Caki2 (cell line): ENCODE measurements around the gene MRI1. TPM values are rescaled to one million over a fixed set of nuclear protein-coding genes. Genes with fewer than 3 reads are reported as not detected.
"Not testable (repeated sequence)": the region's sequence is repeated elsewhere in the genome, so short reads cannot be mapped to it uniquely, and the experiment has no call there.

Source experiments
- DNase-seq: peaks from one replicate; pipeline ENCODE4 v3.0.0-alpha.2; 2015; ENCODE audit warnings: low read depth
- in situ Hi-C: cut with HindIII; loops from 2 replicates; pipeline ENCODE4 v1.10.0; 2016; ENCODE audit warnings: low sequenced_read_pairs, low pct_unique_long_range_greater_than_20kb, mixed read lengths
- total RNA-seq: library from RNA; depleted of rRNA; stranded (reverse); fragments of >200 nt; shearing (Covaris generic); gene quantifications from 2 replicates; pipeline ENCODE4 v1.2.3, GENCODE V29; 2014; ENCODE audit warnings: low replicate concordance

Gene MRI1
- total RNA-seq, 1 experiment from 2014 or later = 90.3 TPM

- in situ Hi-C loops = no loop called here
- DNase-seq = no peak
Measured at GRCh38 chr19:13756210-13756609, 8.1 kb upstream of the MRI1 start.

GRCh38 chr19:13757805-13758772 lies 6.2 kb upstream of the MRI1 start:
- no peak for DNase-seq
- in situ Hi-C loops = no loop called here

GRCh38 chr19:13758795-13759194 lies 5.5 kb upstream of the MRI1 start:
- in situ Hi-C loops = no loop called here
- no peak for DNase-seq

- in situ Hi-C loops = no loop called here
- DNase-seq = no peak
Measured at GRCh38 chr19:13761423-13761822, 2.9 kb upstream of the MRI1 start.

- in situ Hi-C loops = no loop called here
- no peak for DNase-seq
Measured at GRCh38 chr19:13762635-13763235, 1.6 kb upstream of the MRI1 start.

- in situ Hi-C loops = no loop called here
Measured at GRCh38 chr19:13763265-13763664, 1.1 kb upstream of the MRI1 start.

GRCh38 chr19:13764821-13765394 lies 586 bp downstream of the MRI1 start:
- DNase-seq = no peak
- in situ Hi-C loops = no loop called here

More at GRCh38 chr19:13763265-13763664, 1.1 kb upstream of the MRI1 start:
- no peak for DNase-seq

- no peak for DNase-seq
Measured at GRCh38 chr19:13765395-13766094, 1.2 kb downstream of the MRI1 start.

GRCh38 chr19:13766095-13766481 lies 1.8 kb downstream of the MRI1 start:
- in situ Hi-C loops = no loop called here
- DNase-seq = no peak

More at GRCh38 chr19:13765395-13766094, 1.2 kb downstream of the MRI1 start:
- in situ Hi-C loops = no loop called here

GRCh38 chr19:13768510-13768909 lies 4.2 kb downstream of the MRI1 start:
- DNase-seq = no peak
- in situ Hi-C loops = no loop called here

- in situ Hi-C loops = no loop called here
- DNase-seq = peak; percentile 97
Measured at GRCh38 chr19:13770013-13770635, 5.8 kb downstream of the MRI1 start.

GRCh38 chr19:13774217-13775191 lies 10.2 kb downstream of the MRI1 start, which contains the start of gene C19orf53:
TSS of gene C19orf53 (plus strand) at chr19:13774456. CDS start at chr19:13774478, 22 bp downstream.
- DNase-seq = peak; percentile 84
- in situ Hi-C loops = no loop called here

- in situ Hi-C loops = no loop called here
- DNase-seq = no peak
Measured at GRCh38 chr19:13778398-13778797, 14.1 kb downstream of the MRI1 start.

- in situ Hi-C loops = no loop called here
Measured at GRCh38 chr19:13778847-13779246, 14.5 kb downstream of the MRI1 start.

GRCh38 chr19:13779794-13780193 lies 15.5 kb downstream of the MRI1 start:
- DNase-seq, in situ Hi-C loops: not testable (repeated sequence)

More at GRCh38 chr19:13778847-13779246, 14.5 kb downstream of the MRI1 start:
- no peak for DNase-seq

GRCh38 chr19:13781547-13781946 lies 17.2 kb downstream of the MRI1 start:
- peak; percentile 73 for DNase-seq
- in situ Hi-C loops = no loop called here

- in situ Hi-C loops = no loop called here
- DNase-seq = no peak
Measured at GRCh38 chr19:13782537-13782936, 18.2 kb downstream of the MRI1 start.
